ENCODE results near the gene SLC15A3.

DNA sequence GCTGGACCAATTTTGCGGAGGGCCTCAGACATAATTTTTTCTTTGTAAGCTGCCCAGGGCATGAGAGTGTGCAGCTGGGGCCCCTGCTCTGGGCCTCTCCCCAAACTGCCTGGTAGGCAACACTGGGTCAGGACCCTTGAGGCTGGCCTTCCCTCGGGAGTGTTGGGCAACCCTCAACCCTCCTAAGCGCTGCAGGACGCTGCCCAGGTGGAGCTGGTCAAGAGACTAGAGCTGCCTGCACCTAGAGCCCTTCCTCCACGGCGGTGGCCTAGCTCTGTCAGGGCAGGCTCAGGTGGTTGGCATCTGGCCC is 28.2 kb downstream of the SLC15A3 start:
- TF ChIP-seq, protein P1, sequence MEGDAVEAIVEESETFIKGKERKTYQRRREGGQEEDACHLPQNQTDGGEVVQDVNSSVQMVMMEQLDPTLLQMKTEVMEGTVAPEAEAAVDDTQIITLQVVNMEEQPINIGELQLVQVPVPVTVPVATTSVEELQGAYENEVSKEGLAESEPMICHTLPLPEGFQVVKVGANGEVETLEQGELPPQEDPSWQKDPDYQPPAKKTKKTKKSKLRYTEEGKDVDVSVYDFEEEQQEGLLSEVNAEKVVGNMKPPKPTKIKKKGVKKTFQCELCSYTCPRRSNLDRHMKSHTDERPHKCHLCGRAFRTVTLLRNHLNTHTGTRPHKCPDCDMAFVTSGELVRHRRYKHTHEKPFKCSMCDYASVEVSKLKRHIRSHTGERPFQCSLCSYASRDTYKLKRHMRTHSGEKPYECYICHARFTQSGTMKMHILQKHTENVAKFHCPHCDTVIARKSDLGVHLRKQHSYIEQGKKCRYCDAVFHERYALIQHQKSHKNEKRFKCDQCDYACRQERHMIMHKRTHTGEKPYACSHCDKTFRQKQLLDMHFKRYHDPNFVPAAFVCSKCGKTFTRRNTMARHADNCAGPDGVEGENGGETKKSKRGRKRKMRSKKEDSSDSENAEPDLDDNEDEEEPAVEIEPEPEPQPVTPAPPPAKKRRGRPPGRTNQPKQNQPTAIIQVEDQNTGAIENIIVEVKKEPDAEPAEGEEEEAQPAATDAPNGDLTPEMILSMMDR (IDR thresholded peaks at IDR 0.05), result no peak
- no peak for TF ChIP-seq POLR2A (IDR thresholded peaks at IDR 0.05)

All from esophagus squamous epithelium (tissue), 4 donors.